ENCODE results near the gene PIGH.

PIGH gene

GRCh38 chr14:67602995-67603545 lies 3.0 kb upstream of the PIGH start:
- no peak for TF ChIP-seq CTCF (conservative IDR thresholded peaks at IDR 0.05)
- no peak overlapping the region for H3K27ac ChIP-seq

- H3K27ac ChIP-seq = no peak overlapping the region
- no peak for TF ChIP-seq CTCF (conservative IDR thresholded peaks at IDR 0.05)
Observed at GRCh38 chr14:67602076-67602475, 2.0 kb upstream of the PIGH start.

- H3K27ac ChIP-seq = peak overlapping the region; percentile 87
Observed at GRCh38 chr14:67600562-67600974, 500 bp upstream of the PIGH start.

- no peak overlapping the region for H3K27ac ChIP-seq
Observed at GRCh38 chr14:67595392-67595791, 4.7 kb downstream of the PIGH start.

GRCh38 chr14:67593650-67594049 lies 6.4 kb downstream of the PIGH start:
- H3K27ac ChIP-seq = peak overlapping the region; percentile 5; the same call in 1 of the 2 replicates

More at GRCh38 chr14:67595392-67595791, 4.7 kb downstream of the PIGH start:
- TF ChIP-seq CTCF (conservative IDR thresholded peaks at IDR 0.05) = no peak

GRCh38 chr14:67589204-67589770 lies 10.8 kb downstream of the PIGH start:
- peak overlapping the region; percentile 42; the same call in 1 of the 2 replicates for H3K27ac ChIP-seq
- TF ChIP-seq CTCF (conservative IDR thresholded peaks at IDR 0.05) = no peak

GRCh38 chr14:67586369-67586768 lies 13.7 kb downstream of the PIGH start:
- H3K27ac ChIP-seq = peak overlapping the region; percentile 42
- no peak for TF ChIP-seq CTCF (conservative IDR thresholded peaks at IDR 0.05)

GRCh38 chr14:67584978-67585377 lies 15.1 kb downstream of the PIGH start:
- H3K27ac ChIP-seq = peak overlapping the region; percentile 25; the same call in 1 of the 2 replicates
- TF ChIP-seq CTCF (conservative IDR thresholded peaks at IDR 0.05) = no peak

Measured in VCaP (cell line).